ENCODE results near the gene DTX3. TPM values are rescaled to one million over a fixed set of nuclear protein-coding genes. Genes with fewer than 3 reads are reported as not detected.

DTX3 gene
- polyA plus RNA-seq, 3 donors, result 0.08 to 1.3 TPM; not detected in 1

DNA sequence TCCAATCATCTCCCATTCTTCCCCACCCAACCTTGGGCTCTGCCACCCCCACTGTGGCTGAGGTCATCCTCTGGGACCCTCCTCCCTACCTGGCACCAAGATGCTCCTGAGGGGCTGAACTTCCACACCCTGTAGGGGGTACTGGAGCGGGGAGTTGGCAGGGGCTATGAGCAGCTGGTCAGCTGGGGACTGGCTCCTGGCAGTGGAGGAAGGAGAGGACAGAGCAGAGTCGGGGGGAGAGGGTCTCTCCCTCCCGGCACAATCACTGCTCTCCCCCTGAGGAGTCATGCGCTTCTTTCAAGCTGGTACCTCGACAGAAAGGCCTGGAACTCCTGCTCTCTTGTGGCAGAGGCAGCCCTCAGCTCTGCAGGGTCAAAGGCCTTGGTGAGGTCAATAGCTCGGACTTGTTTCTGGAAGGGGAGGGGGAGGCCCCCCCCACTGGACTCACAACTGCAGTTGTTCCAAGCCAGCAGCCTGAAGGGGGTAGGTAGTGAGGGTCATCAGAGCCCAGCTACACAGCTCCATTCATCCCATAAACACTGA lies 26.3 kb downstream of the DTX3 start:
- H2AFZ ChIP-seq (ENCODE audit: insufficient read depth, low read depth, low read length, poor library complexity, severe bottlenecking), result no peak overlapping the region
- H3K4me3 ChIP-seq (replicated peaks in 1 of 3; ENCODE audit: low read depth in 2 of 3, low read length in 3 of 3), result no peak overlapping the region
- peaks cover 0 to 4% of the 10 kb centered on the region in 2 donors for H3K36me3 Mint-ChIP-seq
- no peak overlapping the region for H3K27ac Mint-ChIP-seq
- H3K27me3 ChIP-seq (ENCODE audit: control insufficient read depth in 2 of 2, insufficient read depth in 2 of 2, low read length in 2 of 2), result peaks cover 64 to 98% of the 10 kb centered on the region in 2 donors
- peaks cover 18% of the 10 kb centered on the region for H3K4me1 Mint-ChIP-seq
- intact Hi-C loops (cut with micrococcal nuclease), result loop anchor here in 1 of 2 donors (5.0 kb wide), 1 partner anchor 174 kb away; the partner anchor contains the start of genes GLI1 and INHBE
- H3K27me3 Mint-ChIP-seq (ENCODE audit: low read depth in 3 of 3), result peaks cover 74 to 92% (median 77%) of the 10 kb centered on the region in 3 donors
- TF ChIP-seq, protein P1, sequence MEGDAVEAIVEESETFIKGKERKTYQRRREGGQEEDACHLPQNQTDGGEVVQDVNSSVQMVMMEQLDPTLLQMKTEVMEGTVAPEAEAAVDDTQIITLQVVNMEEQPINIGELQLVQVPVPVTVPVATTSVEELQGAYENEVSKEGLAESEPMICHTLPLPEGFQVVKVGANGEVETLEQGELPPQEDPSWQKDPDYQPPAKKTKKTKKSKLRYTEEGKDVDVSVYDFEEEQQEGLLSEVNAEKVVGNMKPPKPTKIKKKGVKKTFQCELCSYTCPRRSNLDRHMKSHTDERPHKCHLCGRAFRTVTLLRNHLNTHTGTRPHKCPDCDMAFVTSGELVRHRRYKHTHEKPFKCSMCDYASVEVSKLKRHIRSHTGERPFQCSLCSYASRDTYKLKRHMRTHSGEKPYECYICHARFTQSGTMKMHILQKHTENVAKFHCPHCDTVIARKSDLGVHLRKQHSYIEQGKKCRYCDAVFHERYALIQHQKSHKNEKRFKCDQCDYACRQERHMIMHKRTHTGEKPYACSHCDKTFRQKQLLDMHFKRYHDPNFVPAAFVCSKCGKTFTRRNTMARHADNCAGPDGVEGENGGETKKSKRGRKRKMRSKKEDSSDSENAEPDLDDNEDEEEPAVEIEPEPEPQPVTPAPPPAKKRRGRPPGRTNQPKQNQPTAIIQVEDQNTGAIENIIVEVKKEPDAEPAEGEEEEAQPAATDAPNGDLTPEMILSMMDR (IDR thresholded peaks at IDR 0.05), result no peak
- WGBS (ENCODE audit: insufficient coverage), result 40% methylated on average over 2 of the region's 6 CpGs
- H3K36me3 ChIP-seq (replicated peaks in 1 of 2; ENCODE audit: control insufficient read depth in 1 of 2, insufficient read depth in 2 of 2, low read length in 2 of 2), result no peaks in the 10 kb centered on the region
- H3K79me2 ChIP-seq (ENCODE audit: insufficient read depth, low read length), result no peaks in the 10 kb centered on the region
- peak in 1 of 3 donors; percentile 1 for DNase-seq
- H3K27ac ChIP-seq (ENCODE audit: low read depth in 1 of 2, low read length in 2 of 2), result no peak overlapping the region
- peaks cover 16 to 28% of the 10 kb centered on the region in 2 donors for H3K4me1 ChIP-seq (ENCODE audit: control insufficient read depth in 1 of 2, insufficient read depth in 2 of 2, low read length in 2 of 2)
- peaks cover 0 to 30% of the 10 kb centered on the region in 2 donors for H3K9me3 ChIP-seq (replicated peaks in 1 of 2; ENCODE audit: control insufficient read depth in 1 of 2, insufficient read depth in 1 of 2, low read length in 2 of 2)
- H3K9me3 Mint-ChIP-seq, result peaks cover 0 to 6% (median 2%) of the 10 kb centered on the region in 7 donors
- no peaks in the 10 kb centered on the region for H4K20me1 ChIP-seq (ENCODE audit: insufficient read depth, low read length)
- H3K4me3 Mint-ChIP-seq, result peak overlapping the region in 1 of 2 donors; percentile 80
- H3K9ac ChIP-seq (ENCODE audit: insufficient read depth, low read length, poor library complexity, severe bottlenecking), result no peak overlapping the region
- H3K4me2 ChIP-seq (replicated peaks; ENCODE audit: extremely low read depth, low read length, poor library complexity, severe bottlenecking), result no peak overlapping the region

DNA sequence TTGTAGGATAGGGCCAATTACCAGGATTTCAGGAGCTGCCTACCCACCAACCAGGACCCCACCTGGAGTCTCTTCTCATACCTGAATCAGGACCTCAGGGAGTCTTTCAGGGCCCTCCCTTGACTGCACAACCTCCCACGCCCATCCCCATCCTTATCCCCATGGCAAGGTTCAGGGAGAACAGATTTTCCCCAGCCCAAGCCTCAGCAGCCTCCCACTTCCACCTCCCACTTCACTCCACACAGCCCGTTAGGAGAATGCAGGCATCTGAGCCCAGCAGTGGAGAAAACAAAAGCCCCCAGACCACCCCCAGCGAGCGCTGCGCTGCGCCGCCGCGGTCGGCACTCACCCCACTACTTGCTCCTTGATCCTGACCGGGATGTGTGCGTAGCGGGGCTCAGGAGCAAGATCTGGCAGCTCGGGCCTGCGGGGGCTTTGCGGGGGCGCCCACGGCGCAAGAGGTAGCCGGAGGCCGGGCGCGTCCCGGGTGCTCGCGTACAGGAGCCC lies 27.0 kb downstream of the DTX3 start:
- H3K9me3 ChIP-seq (replicated peaks in 1 of 2; ENCODE audit: control insufficient read depth in 1 of 2, insufficient read depth in 1 of 2, low read length in 2 of 2), result peaks cover 0 to 30% of the 10 kb centered on the region in 2 donors
- H2AFZ ChIP-seq (ENCODE audit: insufficient read depth, low read depth, low read length, poor library complexity, severe bottlenecking), result no peak overlapping the region
- peak overlapping the region in 1 of 7 donors; percentile 18 for H3K27ac Mint-ChIP-seq
- H3K36me3 Mint-ChIP-seq, result peaks cover 0 to 4% of the 10 kb centered on the region in 2 donors
- H3K9me3 Mint-ChIP-seq, result peaks cover 0 to 5% (median 2%) of the 10 kb centered on the region in 7 donors
- no peaks in the 10 kb centered on the region for H4K20me1 ChIP-seq (ENCODE audit: insufficient read depth, low read length)
- H3K4me1 ChIP-seq (ENCODE audit: control insufficient read depth in 1 of 2, insufficient read depth in 2 of 2, low read length in 2 of 2), result peaks cover 16 to 28% of the 10 kb centered on the region in 2 donors
- H3K4me3 ChIP-seq (replicated peaks in 1 of 3; ENCODE audit: low read depth in 2 of 3, low read length in 3 of 3), result no peak overlapping the region
- WGBS (ENCODE audit: insufficient coverage), result 13% methylated on average over 26 of the region's 26 CpGs
- peak overlapping the region in 1 of 2 donors; percentile 80 for H3K4me3 Mint-ChIP-seq
- peaks cover 18% of the 10 kb centered on the region for H3K4me1 Mint-ChIP-seq
- H3K36me3 ChIP-seq (replicated peaks in 1 of 2; ENCODE audit: control insufficient read depth in 1 of 2, insufficient read depth in 2 of 2, low read length in 2 of 2), result no peaks in the 10 kb centered on the region
- TF ChIP-seq, protein P1 (IDR thresholded peaks at IDR 0.05), result no peak
- peaks cover 67 to 86% (median 70%) of the 10 kb centered on the region in 3 donors for H3K27me3 Mint-ChIP-seq (ENCODE audit: low read depth in 3 of 3)
- H3K9ac ChIP-seq (ENCODE audit: insufficient read depth, low read length, poor library complexity, severe bottlenecking), result no peak overlapping the region
- H3K27me3 ChIP-seq (ENCODE audit: control insufficient read depth in 2 of 2, insufficient read depth in 2 of 2, low read length in 2 of 2), result peaks cover 59 to 92% of the 10 kb centered on the region in 2 donors
- DNase-seq, result no peak
- H3K4me2 ChIP-seq (replicated peaks; ENCODE audit: extremely low read depth, low read length, poor library complexity, severe bottlenecking), result no peak overlapping the region
- intact Hi-C loops (cut with micrococcal nuclease), result loop anchor here in 1 of 2 donors (5.0 kb wide), 1 partner anchor 174 kb away; the partner anchor contains the start of genes GLI1 and INHBE
- H3K79me2 ChIP-seq (ENCODE audit: insufficient read depth, low read length), result no peaks in the 10 kb centered on the region
- no peak overlapping the region for H3K27ac ChIP-seq (ENCODE audit: low read depth in 1 of 2, low read length in 2 of 2)
